H1 (cell line): ENCODE measurements around the gene MBNL3. TPM values are rescaled to one million over a fixed set of nuclear protein-coding genes. Genes with fewer than 3 reads are reported as not detected.

ENCODE experiments used
- CTCF ChIA-PET: fragments of 300-600 bp; sonication (Branson Sonifier 250); formaldehyde crosslinking; loops from one replicate; lab custom pipeline; 2021; ENCODE audit not compliant: partially characterized antibody; lab: Charles Lee
- POLR2A ChIA-PET: fragments of 300-600 bp; sonication (Branson Sonifier 250); formaldehyde crosslinking; loops from one replicate; lab custom pipeline; 2021; ENCODE audit warnings: inconsistent platforms; ENCODE audit not compliant: partially characterized antibody; lab: Charles Lee
- DNase-seq, 2 experiments: peaks; one replicate each; pipeline versions ENCODE4 v3.0.0 to v3.0.0-alpha.2; 2010 to 2022; ENCODE audit warnings: low spot score in 2 of 2, low read depth in 1 of 2, mixed read lengths in 1 of 2
- FAIRE-seq: peaks from 2 replicates; lab custom pipeline; 2011; peaks lifted over from hg19 to GRCh38; lab: Jason Lieb, UNC
- H2AFZ ChIP-seq: 2 replicates; pipeline ENCODE4 v1.8.1; 2012; ENCODE audit warnings: low read length, inconsistent platforms
- H2AK5ac ChIP-seq: 2 replicates; pipeline ENCODE4 v1.6.1; 2013; ENCODE audit warnings: low read depth, low read length
- H2BK120ac ChIP-seq: replicated peaks from 2 replicates; pipeline ENCODE3; 2013; ENCODE audit warnings: low read depth, low read length, inconsistent platforms
- H2BK12ac ChIP-seq: 2 replicates; pipeline ENCODE4 v1.6.1; 2013; ENCODE audit warnings: low read depth, low read length
- H2BK15ac ChIP-seq: 2 replicates; pipeline ENCODE4 v1.6.1; 2013; ENCODE audit warnings: low read length
- H2BK20ac ChIP-seq: 2 replicates; pipeline ENCODE4 v1.6.1; 2013; ENCODE audit warnings: low read length
- H2BK5ac ChIP-seq: 2 replicates; pipeline ENCODE4 v1.6.1; 2013; ENCODE audit warnings: low read depth, low read length
- H3K14ac ChIP-seq: 2 replicates; pipeline ENCODE4 v1.6.1; 2013; ENCODE audit warnings: inconsistent platforms; ENCODE audit not compliant: insufficient read length
- H3K18ac ChIP-seq: 2 replicates; pipeline ENCODE4 v1.6.1; 2013; ENCODE audit warnings: low read length; ENCODE audit errors: extremely low read depth
- H3K23ac ChIP-seq: 2 replicates; pipeline ENCODE4 v1.6.1; 2013; ENCODE audit warnings: inconsistent platforms; ENCODE audit not compliant: insufficient read length
- H3K23me2 ChIP-seq: 2 replicates; pipeline ENCODE4 v1.6.1; 2013; ENCODE audit warnings: low read depth, low read length
- H3K27ac ChIP-seq: 2 replicates; pipeline ENCODE4 v1.6.1; 2011; ENCODE audit warnings: low read depth, low read length, inconsistent platforms
- H3K27me3 ChIP-seq, 4 experiments: replicated peaks in 1 of 4; 1 replicate in 1 of 4; 2 replicates in 3 of 4; pipeline versions ENCODE4 v1.6.1 to v1.8.1; 2011 to 2013; ENCODE audit warnings: low read length in 3 of 4, mild to moderate bottlenecking in 3 of 4, inconsistent platforms in 2 of 4, mixed read lengths in 2 of 4, moderate library complexity in 1 of 4; ENCODE audit not compliant: control insufficient read depth in 3 of 4, insufficient read depth in 3 of 4; ENCODE audit errors: extremely low read depth in 1 of 4
- H3K36me3 ChIP-seq, 4 experiments: 2 replicates each; pipeline versions ENCODE4 v1.6.1 to v1.8.1; 2011 to 2013; ENCODE audit warnings: mild to moderate bottlenecking in 4 of 4, low read length in 3 of 4, moderate library complexity in 2 of 4, control low read depth in 1 of 4, inconsistent platforms in 1 of 4; ENCODE audit not compliant: insufficient read depth in 4 of 4, control insufficient read depth in 2 of 4
- H3K4ac ChIP-seq: replicated peaks from 2 replicates; pipeline ENCODE3; 2013; ENCODE audit warnings: low read length, low read depth, mixed read lengths, inconsistent platforms; ENCODE audit not compliant: insufficient read length
- H3K4me1 ChIP-seq, 4 experiments: replicated peaks in 1 of 4; 1 replicate in 1 of 4; 2 replicates in 3 of 4; pipeline versions ENCODE4 v1.6.1 to v1.8.1; 2011 to 2013; ENCODE audit warnings: low read length in 3 of 4, inconsistent platforms in 2 of 4, mixed read lengths in 1 of 4; ENCODE audit not compliant: insufficient read depth in 4 of 4, control insufficient read depth in 3 of 4
- H3K4me2 ChIP-seq, 2 experiments: 2 replicates each; pipeline versions ENCODE4 v1.6.1 to v1.8.1; 2011 to 2013; ENCODE audit warnings: low read depth in 2 of 2, low read length in 2 of 2, control low read depth in 1 of 2, inconsistent platforms in 1 of 2, mild to moderate bottlenecking in 1 of 2; ENCODE audit not compliant: insufficient read depth in 1 of 2
- H3K4me3 ChIP-seq, 4 experiments: fragments of 200-600, 300-600 bp in 1 of 4; sonication (generic), shearing (Covaris generic), sonication (Bioruptor Twin) in 1 of 4; 2 replicates each; pipeline versions ENCODE4 v1.5.1 to v1.8.1; 2011 to 2016; ENCODE audit warnings: low read length in 4 of 4, low read depth in 3 of 4, control low read depth in 2 of 4, inconsistent platforms in 2 of 4, mild to moderate bottlenecking in 2 of 4, mixed read lengths in 1 of 4, moderate library complexity in 1 of 4; ENCODE audit not compliant: insufficient read depth in 2 of 4; ENCODE audit errors: extremely low read depth in 1 of 4
- H3K56ac ChIP-seq: replicated peaks from 2 replicates; pipeline ENCODE3; 2013; ENCODE audit warnings: low read depth, mild to moderate bottlenecking, mixed read lengths, low read length, inconsistent platforms; ENCODE audit not compliant: insufficient read length
- H3K79me1 ChIP-seq: 2 replicates; pipeline ENCODE4 v1.6.1; 2013; ENCODE audit warnings: low read depth, low read length, control low read depth
- H3K79me2 ChIP-seq, 2 experiments: 2 replicates each; pipeline versions ENCODE4 v1.6.1 to v1.8.1; 2012 to 2013; ENCODE audit warnings: low read length in 2 of 2, mild to moderate bottlenecking in 2 of 2, inconsistent platforms in 1 of 2; ENCODE audit not compliant: insufficient read depth in 2 of 2, control insufficient read depth in 1 of 2
- H3K9ac ChIP-seq, 4 experiments: replicated peaks in 1 of 4; 1 replicate in 1 of 4; 2 replicates in 3 of 4; pipeline versions ENCODE4 v1.6.1 to v1.8.1; 2011 to 2013; ENCODE audit warnings: low read depth in 3 of 4, low read length in 3 of 4, control low read depth in 2 of 4, mild to moderate bottlenecking in 2 of 4, moderate library complexity in 2 of 4, inconsistent platforms in 1 of 4; ENCODE audit errors: extremely low read depth in 1 of 4
- H3K9me3 ChIP-seq, 2 experiments: 2 replicates each; pipeline versions ENCODE4 v1.6.1 to v1.8.1; 2012 to 2013; ENCODE audit warnings: mild to moderate bottlenecking in 2 of 2, moderate library complexity in 2 of 2, control low read depth in 1 of 2, inconsistent platforms in 1 of 2, low read depth in 1 of 2, low read length in 1 of 2, mixed read lengths in 1 of 2; ENCODE audit not compliant: insufficient read depth in 2 of 2
- H4K20me1 ChIP-seq, 2 experiments: replicated peaks in 1 of 2; 2 replicates each; pipeline versions ENCODE3 to v1.8.1; 2011 to 2013; ENCODE audit warnings: inconsistent platforms in 2 of 2, low read length in 2 of 2, mild to moderate bottlenecking in 1 of 2; ENCODE audit not compliant: insufficient read depth in 2 of 2, control insufficient read depth in 1 of 2
- H4K5ac ChIP-seq: 2 replicates; pipeline ENCODE4 v1.6.1; 2013; ENCODE audit warnings: low read length, low read depth, mixed read lengths, inconsistent platforms; ENCODE audit not compliant: insufficient read length
- H4K8ac ChIP-seq: 2 replicates; pipeline ENCODE4 v1.8.0; 2013; ENCODE audit warnings: mild to moderate bottlenecking, moderate library complexity, low read length, inconsistent platforms; ENCODE audit not compliant: insufficient read depth; ENCODE audit errors: extremely low read depth
- H4K91ac ChIP-seq: replicated peaks from 2 replicates; pipeline ENCODE3; 2013; ENCODE audit warnings: low read length, mixed read lengths, inconsistent platforms; ENCODE audit not compliant: insufficient read length
- CEBPB ChIP-seq: IDR thresholded peaks from 2 replicates; pipeline ENCODE4 v1.6.1; 2012; ENCODE audit warnings: low read depth, low read length
- CTCF ChIP-seq, 3 experiments: IDR thresholded peaks; 1 replicate in 2 of 3; 2 replicates in 1 of 3; pipeline versions ENCODE4 v1.5.1 to v1.6.1; 2011; ENCODE audit warnings: low read length in 3 of 3, mild to moderate bottlenecking in 3 of 3, inconsistent platforms in 2 of 3, low read depth in 1 of 3, moderate library complexity in 1 of 3; ENCODE audit not compliant: insufficient read depth in 1 of 3; ENCODE audit errors: control extremely low read depth in 1 of 3
- GABPA ChIP-seq: IDR thresholded peaks from 2 replicates; pipeline ENCODE4 v1.6.1; 2011; ENCODE audit warnings: mild to moderate bottlenecking, low read length, moderate library complexity, borderline replicate concordance; ENCODE audit not compliant: insufficient read depth
- GTF2F1 ChIP-seq: IDR thresholded peaks from 2 replicates; pipeline ENCODE4 v1.6.1; 2012; ENCODE audit warnings: low read depth, low read length, improper control_type of control experiment, borderline replicate concordance
- JUND ChIP-seq: IDR thresholded peaks from 2 replicates; pipeline ENCODE4 v1.6.1; 2011; ENCODE audit warnings: mild to moderate bottlenecking, improper control_type of control experiment, low read length
- POLR2AphosphoS5 ChIP-seq: IDR thresholded peaks from 2 replicates; pipeline ENCODE4 v1.6.1; 2011; ENCODE audit warnings: low read depth, low read length
- RFX5 ChIP-seq: IDR thresholded peaks from 2 replicates; pipeline ENCODE4 v1.6.1; 2011; ENCODE audit warnings: low read depth, low read length, improper control_type of control experiment, borderline replicate concordance
- SP2 ChIP-seq: IDR thresholded peaks from 2 replicates; pipeline ENCODE4 v1.6.1; 2012; ENCODE audit warnings: mild to moderate bottlenecking, low read length, inconsistent platforms
- TAF1 ChIP-seq: IDR thresholded peaks from 2 replicates; pipeline ENCODE4 v1.6.1; 2011; ENCODE audit warnings: mild to moderate bottlenecking, low read depth, low read length
- TAF7 ChIP-seq: optimal IDR thresholded peaks from 2 replicates; pipeline ENCODE3; 2011; ENCODE audit warnings: low read depth, mild to moderate bottlenecking, inconsistent platforms, low read length, moderate library complexity, borderline replicate concordance
- TEAD4 ChIP-seq: IDR thresholded peaks from 2 replicates; pipeline ENCODE4 v1.6.1; 2012; ENCODE audit warnings: low read depth, low read length, inconsistent platforms, mixed read lengths
- WGBS, 2 experiments: shearing (Covaris generic) in 1 of 2; methylation state at CpG; one replicate each; pipeline versions ENCODE4 v1.1.6 to v1.1.7; 2013 to 2015; ENCODE audit warnings: low lambda C conversion rate in 2 of 2, mixed read lengths in 2 of 2, inconsistent platforms in 1 of 2, low coverage in 1 of 2, missing lambda C conversion rate in 1 of 2; ENCODE audit not compliant: insufficient replicate concordance in 2 of 2, insufficient coverage in 1 of 2, insufficient read length in 1 of 2; ENCODE audit errors: extremely low coverage in 1 of 2, missing lambda C conversion rate in 1 of 2; 5-methylcytosine and 5-hydroxymethylcytosine counted together
- polyA plus RNA-seq, 7 experiments: library from polyadenylated mRNA; depleted of rRNA in 3 of 7; stranded (reverse) in 5 of 7; unstranded in 2 of 7; fragments of >200 nt in 5 of 7; fragments of 200-250 nt in 2 of 7; gene quantifications; 1 replicate in 5 of 7; 2 replicates in 1 of 7; 4 replicates in 1 of 7; pipeline versions ENCODE4 v1.2.1 to v1.2.3, GENCODE V29; 2011 to 2013; ENCODE audit warnings: missing spikeins in 2 of 7, mixed read lengths in 2 of 7
- total RNA-seq: library from RNA; stranded (reverse); fragmentation: NEBNext Ultra II Directional; extraction: Animal tissue kit (Norgen Biotek cat#: 25700); gene quantifications from 2 replicates; pipeline ENCODE4 v1.2.1, GENCODE V29; 2021

Gene MBNL3
- total and polyA plus RNA-seq, 2 of the 8 experiments (the other 6 are each of a cell fraction or from before 2014, with no cell fraction given): 3.5 to 4.3 TPM

GRCh38 chrX:132395645-132396044, 93.2 kb downstream of the MBNL3 start:
- no peak overlapping the region for H3K4ac ChIP-seq
- H4K91ac ChIP-seq: no peak overlapping the region
- H2BK120ac ChIP-seq: no peak overlapping the region
- no peak overlapping the region for H2BK12ac ChIP-seq
- H2BK15ac ChIP-seq: no peak overlapping the region
- no peak overlapping the region for H3K23ac ChIP-seq
- no peak overlapping the region for H3K4me2 ChIP-seq
- H3K14ac ChIP-seq: no peak overlapping the region
- H3K79me2 ChIP-seq: no peaks in the 10 kb centered on the region
- H4K8ac ChIP-seq: no peak overlapping the region
- no peaks in the 10 kb centered on the region for H3K23me2 ChIP-seq
- H3K27me3 ChIP-seq: no peaks in the 10 kb centered on the region
- no peak overlapping the region for H3K56ac ChIP-seq
- H4K20me1 ChIP-seq: no peaks in the 10 kb centered on the region
- no peaks in the 10 kb centered on the region for H3K4me1 ChIP-seq
- no peak overlapping the region for H3K9ac ChIP-seq
- H3K18ac ChIP-seq: no peak overlapping the region
- H3K4me3 ChIP-seq: no peak overlapping the region
- H3K9me3 ChIP-seq: no peaks in the 10 kb centered on the region
- DNase-seq: no peak
- POLR2A ChIA-PET: no interaction called here
- H3K79me1 ChIP-seq: no peaks in the 10 kb centered on the region
- H2AFZ ChIP-seq: no peak overlapping the region
- WGBS, 2 experiments: 100% methylated on average over 2 of the region's 2 CpGs; no CpG with 5 or more reads in 1 of the 2 experiments
- no peak overlapping the region for H4K5ac ChIP-seq
- no peak overlapping the region for H2BK20ac ChIP-seq
- CTCF ChIA-PET: interaction anchor here (0.9 kb wide), 1 partner anchor 19 kb away, joined by 3 read pairs; no protein-coding TSS in a partner anchor
- H3K36me3 ChIP-seq: no peaks in the 10 kb centered on the region
- no peak overlapping the region for H2BK5ac ChIP-seq
- no peak overlapping the region for H3K27ac ChIP-seq
- H2AK5ac ChIP-seq: no peak overlapping the region
- FAIRE-seq: peak; percentile 13
- TF ChIP-seq TEAD4 (no peak), RFX5 (no peak), JUND (no peak), CEBPB (no peak), SP2 (no peak), TAF7 (no peak), POLR2AphosphoS5 (no peak), TAF1 (no peak), CTCF (IDR thresholded peaks at IDR 0.05; ENCODE audit: control extremely low read depth in 1 of 3, insufficient read depth in 1 of 3, low read depth in 1 of 3, low read length in 3 of 3) (no peak), GTF2F1 (no peak), GABPA (no peak)
